Measurements from ENCODE around the gene LCN15. TPM values are rescaled to one million over a fixed set of nuclear protein-coding genes. Genes with fewer than 3 reads are reported as not detected.

LCN15 gene
- total RNA-seq, 2 experiments from 2014 or later, result not detected

DNA sequence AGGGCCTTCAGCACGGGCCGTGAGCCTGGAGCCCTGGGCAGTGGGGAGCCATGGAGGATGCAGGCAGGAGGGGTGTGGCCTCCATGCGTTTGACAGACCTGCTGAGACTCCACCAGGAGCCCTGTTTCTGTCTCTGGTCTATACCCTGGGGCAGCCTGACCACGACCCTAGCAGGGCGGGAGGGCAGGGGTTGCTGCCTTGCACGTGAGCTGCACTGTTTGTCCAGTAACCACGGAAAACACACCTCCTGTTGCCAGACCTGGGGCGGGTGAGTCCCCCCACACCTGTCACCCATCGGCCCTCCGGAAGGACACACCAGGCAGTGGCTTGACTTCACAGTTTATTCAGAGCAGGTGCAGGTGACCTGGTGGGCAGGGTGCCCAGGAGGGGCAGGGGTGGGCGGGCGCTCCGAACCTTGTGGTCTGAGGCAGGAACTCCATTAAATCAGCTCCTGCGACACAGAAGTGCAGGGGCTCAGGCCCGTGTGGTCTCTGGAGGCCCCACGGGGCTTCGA lies 10.2 kb downstream of the LCN15 start:
- ChIA-PET CTCF (no interaction called here), POLR2A (no interaction called here)
- intact Hi-C loops (cut with DNase I, micrococcal nuclease), result no loop called here
- ATAC-seq, result no peak
- Mint-ChIP-seq H3K4me3 (no peak overlapping the region), H3K27me3 (peaks cover 14% of the 10 kb centered on the region), H3K9me3 (ENCODE audit: low read depth) (peaks cover 24% of the 10 kb centered on the region), H3K36me3 (ENCODE audit: low read depth) (peaks cover 8% of the 10 kb centered on the region), H3K4me1 (peaks cover 12% of the 10 kb centered on the region), H3K27ac (no peak overlapping the region)
- no peak for DNase-seq

DNA sequence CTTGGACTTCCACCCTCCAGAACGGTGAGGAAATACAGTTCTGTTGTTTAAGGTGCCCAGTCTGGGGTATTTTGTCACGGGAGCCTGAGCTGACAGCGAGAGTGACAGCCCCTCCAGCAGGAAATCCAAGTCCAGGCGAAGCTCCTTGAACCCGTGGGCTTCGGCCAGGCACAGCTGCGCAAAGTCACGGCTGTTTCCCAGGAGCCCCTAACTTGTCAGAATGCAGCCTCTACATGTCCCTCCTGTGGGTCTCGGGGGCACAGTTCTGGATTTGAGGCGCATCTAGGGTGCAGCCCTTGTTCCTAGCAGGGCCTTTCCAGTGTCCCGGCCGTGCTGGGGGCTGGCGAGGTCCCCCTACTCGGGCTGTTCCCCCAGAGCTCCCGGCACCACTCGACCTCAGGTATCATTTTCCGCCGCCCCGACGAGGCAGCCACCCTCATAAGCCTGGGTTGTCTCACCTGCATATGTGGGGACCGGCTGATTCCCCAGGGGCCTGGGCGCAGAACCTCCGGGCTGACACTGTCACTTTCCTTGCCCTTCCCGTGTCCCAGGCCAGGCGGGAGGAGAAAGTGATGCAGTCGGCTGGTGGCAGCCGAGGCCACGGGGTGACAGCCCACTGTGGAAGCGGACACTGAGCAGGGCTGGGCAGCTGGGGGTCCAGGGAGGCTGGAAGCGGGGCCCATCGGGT lies 10.8 kb downstream of the LCN15 start:
- H3K36me3 Mint-ChIP-seq (ENCODE audit: low read depth), result peaks cover 8% of the 10 kb centered on the region
- intact Hi-C loops (cut with DNase I, micrococcal nuclease), result no loop called here
- H3K9me3 Mint-ChIP-seq (ENCODE audit: low read depth), result peaks cover 24% of the 10 kb centered on the region
- H3K27ac Mint-ChIP-seq, result no peak overlapping the region
- H3K4me3 Mint-ChIP-seq, result no peak overlapping the region
- DNase-seq (no peak), ATAC-seq (no peak)
- peaks cover 12% of the 10 kb centered on the region for H3K4me1 Mint-ChIP-seq
- peaks cover 14% of the 10 kb centered on the region for H3K27me3 Mint-ChIP-seq
- POLR2A ChIA-PET, result no interaction called here
- CTCF ChIA-PET, result interaction anchor here (0.6 kb wide), 1 partner anchor 501 kb away, joined by 3 read pairs; the partner anchor contains the start of gene NELFB

DNA sequence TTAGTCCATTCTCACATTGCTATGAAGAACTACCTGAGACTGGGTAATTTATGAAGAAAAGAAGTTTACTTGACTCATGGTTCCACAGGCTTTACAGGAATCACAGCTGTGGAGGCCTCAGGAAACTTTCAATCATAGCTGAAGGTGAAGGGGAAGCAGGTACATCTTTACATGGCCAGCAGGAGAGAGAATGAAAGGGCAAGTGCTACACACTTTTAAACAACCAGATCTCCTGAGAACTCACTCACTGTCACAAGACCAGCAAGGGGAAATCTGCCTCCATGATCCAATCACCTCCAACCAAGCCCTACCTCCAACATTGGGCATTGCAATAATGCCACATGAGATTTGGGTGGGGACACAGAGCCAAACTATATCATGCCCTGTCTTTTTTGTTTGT lies 12.5 kb downstream of the LCN15 start:
- peaks cover 24% of the 10 kb centered on the region for H3K9me3 Mint-ChIP-seq (ENCODE audit: low read depth)
- peaks cover 14% of the 10 kb centered on the region for H3K27me3 Mint-ChIP-seq
- ATAC-seq, result no peak
- CTCF ChIA-PET, result interaction anchor here (0.7 kb wide), 1 partner anchor 15 kb away, joined by 4 read pairs; no protein-coding TSS in a partner anchor
- POLR2A ChIA-PET, result interaction anchor here (0.6 kb wide), 1 partner anchor 9 kb away, joined by 3 read pairs; no protein-coding TSS in a partner anchor
- intact Hi-C loops (cut with DNase I, micrococcal nuclease), result no loop called here
- H3K4me1 Mint-ChIP-seq, result peaks cover 12% of the 10 kb centered on the region
- H3K36me3 Mint-ChIP-seq (ENCODE audit: low read depth), result peaks cover 8% of the 10 kb centered on the region
- no peak for DNase-seq
- H3K27ac Mint-ChIP-seq, result no peak overlapping the region
- H3K4me3 Mint-ChIP-seq, result no peak overlapping the region

DNA sequence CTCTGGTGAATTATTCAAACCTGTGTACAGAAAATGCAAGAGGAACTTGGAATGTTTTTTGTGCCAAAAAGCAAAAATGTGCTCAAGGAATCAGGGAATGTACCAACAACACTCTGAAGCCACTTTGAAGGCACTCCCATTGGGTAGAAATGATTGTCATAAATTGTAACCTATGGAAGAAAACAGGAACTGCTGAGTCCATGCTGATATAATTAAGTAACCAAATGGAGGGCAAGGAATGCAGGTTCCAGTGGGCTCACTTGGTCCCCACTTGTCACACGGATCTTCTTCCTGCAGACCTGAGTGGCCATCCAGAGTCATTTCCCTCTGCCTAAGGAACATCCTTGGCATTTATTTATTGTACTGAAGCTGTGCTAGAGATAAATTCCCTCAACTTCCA lies 13.1 kb downstream of the LCN15 start:
- H3K9me3 Mint-ChIP-seq (ENCODE audit: low read depth), result peaks cover 24% of the 10 kb centered on the region
- H3K27me3 Mint-ChIP-seq, result peaks cover 13% of the 10 kb centered on the region
- peaks cover 12% of the 10 kb centered on the region for H3K4me1 Mint-ChIP-seq
- no peak overlapping the region for H3K27ac Mint-ChIP-seq
- no peak overlapping the region for H3K4me3 Mint-ChIP-seq
- intact Hi-C loops (cut with DNase I, micrococcal nuclease), result no loop called here
- DNase-seq (no peak), ATAC-seq (no peak)
- POLR2A ChIA-PET, result interaction anchor here (0.6 to 2.0 kb wide), 2 partner anchors 10 to 23 kb away, joined by 3 to 6 read pairs; no protein-coding TSS in a partner anchor
- H3K36me3 Mint-ChIP-seq (ENCODE audit: low read depth), result peaks cover 8% of the 10 kb centered on the region
- CTCF ChIA-PET, result interaction anchor here (0.7 to 1.2 kb wide), 4 partner anchors 9 to 284 kb away, joined by 3 to 4 read pairs (median 4); no protein-coding TSS in a partner anchor

DNA sequence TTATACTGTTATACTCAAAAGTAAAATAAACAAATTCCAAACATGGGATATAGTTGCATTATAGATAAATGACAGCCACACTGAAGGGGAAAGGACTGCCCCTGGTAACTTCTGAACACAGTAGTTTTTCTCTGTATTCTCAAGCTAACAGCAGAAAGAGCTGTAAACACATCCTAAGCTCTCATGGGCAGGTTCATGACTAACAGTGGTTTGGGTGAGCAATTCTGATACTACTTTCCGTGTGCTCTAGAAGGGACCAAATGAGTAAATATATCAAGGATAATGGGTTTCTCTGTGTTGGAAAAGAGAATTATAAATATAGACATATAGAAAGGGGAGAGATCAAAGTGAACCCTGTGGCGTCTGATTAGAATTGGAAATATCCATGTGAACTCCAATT lies 13.8 kb downstream of the LCN15 start:
- Mint-ChIP-seq H3K4me3 (no peak overlapping the region), H3K27ac (no peak overlapping the region), H3K9me3 (ENCODE audit: low read depth) (peaks cover 16% of the 10 kb centered on the region), H3K36me3 (ENCODE audit: low read depth) (peaks cover 5% of the 10 kb centered on the region), H3K4me1 (peaks cover 12% of the 10 kb centered on the region), H3K27me3 (peaks cover 8% of the 10 kb centered on the region)
- intact Hi-C loops (cut with DNase I, micrococcal nuclease), result loop anchor here in 1 of 2 experiments (1.0 kb wide), 1 partner anchor 16 kb away; no protein-coding TSS in a partner anchor
- no peak for DNase-seq
- CTCF ChIA-PET, result interaction anchor here (0.8 to 1.2 kb wide), 4 partner anchors 10 to 285 kb away, joined by 3 to 4 read pairs (median 4); no protein-coding TSS in a partner anchor
- peak; percentile 97 for ATAC-seq
- POLR2A ChIA-PET, result interaction anchor here (0.7 to 2.0 kb wide), 3 partner anchors 22 to 333 kb away, joined by 3 to 6 read pairs (median 4); no protein-coding TSS in a partner anchor

DNA sequence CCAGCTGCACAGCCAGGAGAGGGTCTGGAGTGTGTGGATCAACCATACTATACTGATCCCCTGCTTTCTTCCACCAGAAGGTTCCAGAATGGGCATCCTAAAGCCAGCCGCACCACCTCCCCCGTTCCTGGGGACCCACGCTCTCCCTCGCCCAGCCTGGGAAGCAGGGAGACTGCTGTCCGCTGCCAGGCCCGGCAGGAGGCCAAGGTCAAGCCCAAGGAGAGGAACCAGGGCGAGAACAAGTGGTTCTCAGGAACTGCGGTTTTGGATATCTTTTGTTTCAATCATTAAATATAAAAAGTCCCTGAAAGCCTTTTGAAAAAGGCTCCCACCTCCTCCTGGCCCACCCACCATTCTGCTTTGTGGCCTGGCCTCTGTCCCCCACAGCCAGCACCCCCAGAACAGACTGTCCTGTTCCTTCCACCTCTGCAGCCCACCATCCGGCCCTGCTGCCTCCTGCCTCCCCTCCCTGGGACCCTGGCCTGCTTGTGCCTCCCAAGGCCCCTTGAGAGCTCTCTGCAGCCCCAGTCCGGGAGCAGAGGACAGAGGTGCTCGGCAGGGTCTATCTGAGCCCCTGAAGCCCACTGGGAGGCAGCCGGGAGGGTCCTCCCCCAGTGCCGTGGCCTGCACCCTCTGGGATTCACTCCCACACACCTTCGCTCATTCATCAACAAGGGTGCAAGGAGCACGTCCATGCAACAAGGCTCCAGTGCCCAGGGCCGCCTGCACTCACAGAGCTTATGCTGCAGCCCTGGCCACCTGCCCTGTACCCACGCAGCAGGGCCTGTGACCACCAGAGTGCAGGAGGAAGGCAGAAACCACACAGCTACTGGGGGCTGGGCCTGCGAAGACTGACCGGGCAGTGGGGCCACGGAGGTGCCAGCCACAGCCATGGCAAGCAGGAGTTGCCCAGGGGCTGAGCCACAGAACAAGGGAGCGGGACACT lies 15.4 kb downstream of the LCN15 start:
- Mint-ChIP-seq H3K9me3 (ENCODE audit: low read depth) (peaks cover 14% of the 10 kb centered on the region), H3K27me3 (peaks cover 6% of the 10 kb centered on the region), H3K4me1 (peaks cover 12% of the 10 kb centered on the region), H3K4me3 (no peak overlapping the region), H3K27ac (no peak overlapping the region), H3K36me3 (ENCODE audit: low read depth) (peaks cover 5% of the 10 kb centered on the region)
- CTCF ChIA-PET, result interaction anchor here (0.6 kb wide), 1 partner anchor 81 kb away, joined by 3 read pairs; no protein-coding TSS in a partner anchor
- no peak for DNase-seq
- ATAC-seq, result no peak
- POLR2A ChIA-PET, result no interaction called here
- intact Hi-C loops (cut with DNase I, micrococcal nuclease), result no loop called here

DNA sequence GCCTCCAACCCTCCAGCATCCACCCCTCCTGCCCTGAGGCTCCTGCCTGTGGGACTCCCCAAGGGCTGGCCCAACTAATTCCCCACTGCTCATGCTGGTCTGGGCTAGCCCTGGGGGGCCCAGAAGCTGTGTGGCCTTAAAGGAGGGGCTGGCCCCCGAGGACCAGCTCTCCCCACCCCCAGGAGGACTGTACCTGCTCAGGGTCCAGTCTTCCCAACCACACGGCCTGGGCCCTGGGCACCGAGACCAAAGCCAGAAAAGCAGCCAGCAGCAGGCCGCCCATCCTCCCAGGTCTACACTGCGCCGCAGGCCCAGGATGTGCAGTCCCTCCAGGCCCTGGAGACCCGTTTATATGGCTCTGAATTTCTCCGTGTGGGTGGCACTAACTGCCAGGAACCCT lies 16.1 kb downstream of the LCN15 start, which contains the start of gene LCN6:
TSS of gene LCN6 (minus strand) at position 325 of the 400 bp plus-strand sequence. CDS start at position 283, 42 bp downstream.
- Mint-ChIP-seq H3K4me1 (peaks cover 12% of the 10 kb centered on the region), H3K4me3 (no peak within 1 kb of the TSS), H3K36me3 (ENCODE audit: low read depth) (peaks cover 5% of the 10 kb centered on the region), H3K27me3 (peaks cover 11% of the 10 kb centered on the region), H3K27ac (no peak within 1 kb of the TSS), H3K9me3 (ENCODE audit: low read depth) (peaks cover 14% of the 10 kb centered on the region)
- CTCF ChIA-PET, result no interaction called here
- no peak for ATAC-seq
- intact Hi-C loops (cut with DNase I, micrococcal nuclease), result no loop called here
- DNase-seq, result no peak
- POLR2A ChIA-PET, result no interaction called here

DNA sequence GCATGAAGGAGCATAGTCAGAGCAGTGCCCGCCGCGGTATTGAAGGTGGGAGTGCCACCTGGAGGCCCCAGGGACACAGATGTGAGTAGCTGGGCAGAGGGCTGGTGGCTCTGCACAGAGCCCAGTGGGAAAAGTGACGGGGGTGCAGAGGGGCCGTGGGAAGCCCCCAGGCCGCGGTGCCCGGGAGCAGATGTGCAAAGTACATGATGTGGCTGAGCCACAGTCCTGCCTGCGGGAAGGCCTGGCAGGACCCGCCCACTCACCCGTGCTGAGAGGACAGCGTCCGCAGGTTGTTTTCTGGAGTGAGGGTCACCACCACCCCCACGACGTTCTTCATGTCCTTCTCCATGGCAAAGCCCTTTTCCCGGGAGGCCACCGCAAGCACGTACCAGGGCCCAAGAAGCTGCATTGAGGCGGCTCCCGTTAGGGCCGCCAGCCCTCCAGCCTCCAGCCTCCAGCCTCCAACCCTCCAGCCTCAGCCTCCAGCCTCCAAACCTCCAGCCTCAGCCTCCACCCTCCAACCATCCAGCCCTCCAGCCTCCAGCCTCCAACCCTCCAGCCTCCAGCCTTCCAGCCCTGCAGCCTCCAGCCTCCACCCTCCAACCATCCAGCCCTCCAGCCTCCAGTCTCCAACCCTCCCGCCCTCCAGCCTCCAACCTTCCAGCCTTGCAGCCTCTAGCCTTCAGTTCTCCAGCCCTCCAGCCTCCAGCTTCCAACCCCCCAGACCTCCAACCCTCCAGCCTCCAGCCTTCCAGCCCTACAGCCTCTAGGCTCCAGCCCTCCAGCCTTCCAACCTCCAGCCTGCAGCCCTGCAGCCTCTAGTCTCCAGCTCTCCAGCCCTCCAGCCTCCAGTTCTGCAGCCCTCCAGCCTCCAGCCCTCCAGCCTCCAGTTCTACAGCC lies 16.9 kb downstream of the LCN15 start:
- ChIA-PET POLR2A (no interaction called here), CTCF (no interaction called here)
- peaks cover 2% of the 10 kb centered on the region for H3K36me3 Mint-ChIP-seq (ENCODE audit: low read depth)
- H3K4me3 Mint-ChIP-seq, result no peak overlapping the region
- peaks cover 12% of the 10 kb centered on the region for H3K4me1 Mint-ChIP-seq
- ATAC-seq (no peak), DNase-seq (no peak)
- H3K27me3 Mint-ChIP-seq, result peaks cover 8% of the 10 kb centered on the region
- no peak overlapping the region for H3K27ac Mint-ChIP-seq
- intact Hi-C loops (cut with DNase I, micrococcal nuclease), result no loop called here
- H3K9me3 Mint-ChIP-seq (ENCODE audit: low read depth), result peaks cover 11% of the 10 kb centered on the region

DNA sequence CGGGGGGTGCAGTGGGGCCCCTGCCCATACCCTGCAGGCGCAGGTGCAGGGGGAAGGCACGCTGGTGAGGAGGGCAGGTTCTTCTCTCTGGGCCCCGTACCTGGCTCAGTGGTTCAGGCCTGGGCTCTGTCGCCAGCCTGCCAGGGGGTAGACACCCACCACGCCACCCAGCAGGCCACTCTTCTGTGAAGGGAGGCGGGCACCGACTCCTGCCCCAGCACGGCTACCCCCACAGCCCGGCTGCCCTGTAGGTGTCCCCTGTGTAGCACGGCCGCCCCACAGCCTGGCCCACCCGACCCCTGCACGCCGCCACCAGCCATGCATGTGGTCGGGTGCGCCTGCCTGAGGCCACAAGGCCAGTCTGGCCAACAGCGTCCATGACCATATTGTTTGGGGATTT lies 17.7 kb downstream of the LCN15 start:
- Mint-ChIP-seq H3K27ac (no peak overlapping the region), H3K36me3 (ENCODE audit: low read depth) (no peaks in the 10 kb centered on the region), H3K27me3 (peaks cover 5% of the 10 kb centered on the region), H3K4me1 (peaks cover 15% of the 10 kb centered on the region), H3K4me3 (no peak overlapping the region), H3K9me3 (ENCODE audit: low read depth) (peaks cover 4% of the 10 kb centered on the region)
- DNase-seq (no peak), ATAC-seq (no peak)
- POLR2A ChIA-PET, result no interaction called here
- intact Hi-C loops (cut with DNase I, micrococcal nuclease), result no loop called here
- CTCF ChIA-PET, result interaction anchor here (0.6 kb wide), 1 partner anchor 118 kb away, joined by 3 read pairs; no protein-coding TSS in a partner anchor

DNA sequence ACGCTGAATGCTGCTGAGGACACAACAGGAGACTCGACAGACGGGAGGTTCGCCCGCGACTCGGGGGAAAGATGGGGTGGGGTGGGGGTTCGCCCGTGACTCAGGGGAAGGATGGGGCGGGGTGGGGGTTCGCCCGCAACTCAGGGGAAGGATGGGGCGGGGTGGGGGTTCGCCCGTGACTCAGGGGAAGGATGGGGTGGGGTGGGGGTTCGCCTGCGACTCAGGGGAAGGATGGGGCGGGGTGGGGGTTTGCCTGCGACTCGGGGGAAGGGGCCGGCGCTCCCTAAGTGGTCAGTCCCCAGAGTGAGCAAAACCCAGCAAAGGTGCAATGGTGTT lies 18.2 kb downstream of the LCN15 start:
- no peak for ATAC-seq
- H3K27ac Mint-ChIP-seq, result no peak overlapping the region
- intact Hi-C loops (cut with DNase I, micrococcal nuclease), result no loop called here
- ChIA-PET CTCF (interaction anchor here (0.6 kb wide), 1 partner anchor 118 kb away, joined by 3 read pairs; no protein-coding TSS in a partner anchor), POLR2A (no interaction called here)
- peaks cover 2% of the 10 kb centered on the region for H3K9me3 Mint-ChIP-seq (ENCODE audit: low read depth)
- H3K27me3 Mint-ChIP-seq, result peaks cover 5% of the 10 kb centered on the region
- no peak for DNase-seq
- no peak overlapping the region for H3K4me3 Mint-ChIP-seq
- no peaks in the 10 kb centered on the region for H3K36me3 Mint-ChIP-seq (ENCODE audit: low read depth)
- peaks cover 19% of the 10 kb centered on the region for H3K4me1 Mint-ChIP-seq

Measured in activated CD4-positive, alpha-beta T cell treated with anti-CD3 and anti-CD28 coated beads for 36 hours (primary cell).